GM11168 (cell line): Measurements from ENCODE around the gene CBLN4.

Source experiments
- in situ Hi-C: fragments of 300-500 bp; cut with MboI; formaldehyde crosslinking; loops from one replicate; pipeline ENCODE4 v1.12.0; 2022; ENCODE audit warnings: low sequenced_read_pairs; ENCODE audit not compliant: unreplicated experiment

CBLN4 gene

DNA sequence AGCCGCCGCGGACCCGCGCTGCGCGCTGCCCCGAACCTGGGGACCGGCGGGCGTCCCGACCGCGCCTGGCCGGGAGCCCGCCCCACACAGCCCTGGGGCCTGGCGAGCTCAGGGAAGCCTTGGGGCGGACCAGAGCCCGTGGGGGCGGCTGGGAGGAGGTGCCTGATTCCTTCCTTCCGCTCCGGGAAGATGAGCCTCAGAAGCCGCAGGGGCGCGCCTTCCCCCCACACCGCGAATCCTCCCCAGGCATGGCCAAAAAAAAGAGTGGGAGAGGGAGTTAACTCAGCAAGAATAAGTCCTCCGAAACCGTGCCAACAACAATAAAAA is at the start of gene CBLN4:
CBLN4 (minus strand) TSS at position 131 of the 327 bp plus-strand sequence. CDS start 1,348 bp downstream, outside the sequence.
- in situ Hi-C loops, result no loop called here

- in situ Hi-C loops, result no loop called here
Measured at GRCh38 chr20:56043227-56043626, 37.9 kb upstream of the CBLN4 start.

GRCh38 chr20:56032251-56032650 is 26.9 kb upstream of the CBLN4 start:
- in situ Hi-C loops, result no loop called here

- in situ Hi-C loops, result no loop called here
Measured at GRCh38 chr20:56018716-56019115, 13.4 kb upstream of the CBLN4 start.

DNA sequence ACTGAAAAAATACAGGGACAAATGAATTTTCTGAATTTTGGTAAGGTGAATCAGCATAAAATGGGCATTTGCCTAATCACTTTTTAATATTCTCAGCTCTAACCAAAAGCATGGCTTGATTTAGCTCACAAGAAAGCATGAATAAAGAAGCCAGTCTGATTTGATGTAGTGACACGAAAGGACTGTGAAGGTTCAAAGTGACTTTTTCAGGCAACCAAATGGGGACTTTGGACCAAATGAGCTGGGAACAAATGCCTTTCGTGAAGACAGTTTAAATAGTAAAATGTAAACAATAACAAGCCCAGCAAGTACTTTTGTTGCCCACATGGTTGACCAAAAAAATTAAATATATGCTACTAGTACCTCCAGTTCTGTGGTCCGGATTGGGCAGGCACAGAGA is 12.9 kb upstream of the CBLN4 start:
- in situ Hi-C loops, result no loop called here

DNA sequence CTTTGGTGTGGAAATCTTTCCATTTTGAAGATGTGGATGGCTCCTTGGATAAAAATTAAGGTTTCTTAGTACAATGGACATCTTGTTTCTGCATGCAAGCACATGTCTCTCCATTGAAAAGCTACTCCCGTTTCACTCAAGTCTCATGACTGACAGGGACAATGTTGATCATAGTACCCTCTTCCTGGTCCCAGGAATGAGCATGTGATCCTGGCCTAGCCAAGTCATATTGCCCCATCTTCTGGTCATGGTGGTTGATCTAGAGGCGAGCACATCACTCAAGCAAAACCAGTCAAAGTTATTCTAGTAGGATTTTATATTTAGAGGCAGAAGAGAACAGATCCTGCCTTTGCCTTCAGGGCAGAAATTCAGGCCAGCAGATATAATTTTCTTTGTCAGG is 12.2 kb upstream of the CBLN4 start:
- in situ Hi-C loops, result no loop called here

- in situ Hi-C loops, result no loop called here
Measured at GRCh38 chr20:56014998-56015397, 9.7 kb upstream of the CBLN4 start.

DNA sequence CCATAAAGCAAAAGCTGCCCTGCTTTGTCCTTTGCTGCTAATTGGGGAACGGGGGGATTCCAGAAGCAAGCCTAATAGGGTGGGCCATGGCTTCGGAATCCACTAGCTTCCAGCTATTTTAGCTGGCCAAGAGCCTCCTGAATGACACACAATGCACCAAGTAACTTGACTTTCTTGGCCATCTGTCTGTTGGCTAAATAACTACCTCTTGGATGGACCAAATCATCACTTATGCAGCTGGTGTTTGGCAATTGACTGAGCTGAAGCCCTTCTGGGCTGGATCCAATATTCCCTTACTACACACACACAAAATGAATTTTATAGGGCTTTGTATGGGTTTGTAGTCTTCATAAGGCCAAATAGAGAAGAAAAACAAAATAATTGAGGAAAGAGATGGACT is 8.8 kb upstream of the CBLN4 start:
- in situ Hi-C loops, result no loop called here

GRCh38 chr20:56004611-56005388 is 519 bp downstream of the CBLN4 start:
- in situ Hi-C loops, result no loop called here

DNA sequence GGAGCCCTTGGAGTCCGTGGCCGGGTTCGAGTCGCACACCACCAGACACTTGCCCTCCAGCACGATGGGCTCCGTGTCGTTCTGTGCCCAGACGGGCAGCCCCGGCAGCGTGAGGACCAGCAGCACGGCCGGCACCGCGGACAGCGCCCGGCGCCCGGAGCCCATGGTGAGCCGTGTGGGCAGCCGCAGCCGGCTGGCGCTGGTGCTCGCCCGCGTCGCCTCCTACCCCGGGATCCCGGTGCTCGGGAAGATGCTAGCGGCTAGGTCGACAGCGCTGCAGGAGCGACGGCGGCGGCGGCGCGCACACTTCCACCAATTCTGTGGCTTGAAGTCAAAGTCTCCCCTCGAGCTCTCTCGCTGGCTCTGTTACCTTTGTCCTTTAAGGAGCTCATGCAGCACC is 1.3 kb downstream of the CBLN4 start:
- in situ Hi-C loops, result no loop called here

GRCh38 chr20:56002908-56003800 is 2.2 kb downstream of the CBLN4 start:
- in situ Hi-C loops, result no loop called here

DNA sequence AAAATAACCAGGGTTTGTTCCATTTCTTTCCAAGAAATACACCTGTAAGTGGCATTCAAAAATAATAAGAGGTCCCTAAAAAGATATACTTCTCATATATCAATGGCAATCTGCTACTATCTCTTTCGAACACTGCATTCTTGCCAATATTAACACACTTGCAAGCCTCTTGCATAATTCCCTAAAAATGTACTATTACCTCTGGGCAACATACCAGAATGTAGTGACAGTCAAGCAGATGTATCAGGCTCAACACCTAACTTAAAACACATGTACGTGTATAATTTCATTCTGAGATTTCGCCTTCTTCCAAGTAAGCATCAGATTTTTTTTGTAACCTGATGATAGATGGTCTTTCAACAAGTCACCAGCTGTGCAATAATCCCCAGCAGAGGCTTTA is 3.4 kb downstream of the CBLN4 start:
- in situ Hi-C loops, result no loop called here

- in situ Hi-C loops, result no loop called here
Measured at GRCh38 chr20:56001106-56001785, 4.1 kb downstream of the CBLN4 start.

DNA sequence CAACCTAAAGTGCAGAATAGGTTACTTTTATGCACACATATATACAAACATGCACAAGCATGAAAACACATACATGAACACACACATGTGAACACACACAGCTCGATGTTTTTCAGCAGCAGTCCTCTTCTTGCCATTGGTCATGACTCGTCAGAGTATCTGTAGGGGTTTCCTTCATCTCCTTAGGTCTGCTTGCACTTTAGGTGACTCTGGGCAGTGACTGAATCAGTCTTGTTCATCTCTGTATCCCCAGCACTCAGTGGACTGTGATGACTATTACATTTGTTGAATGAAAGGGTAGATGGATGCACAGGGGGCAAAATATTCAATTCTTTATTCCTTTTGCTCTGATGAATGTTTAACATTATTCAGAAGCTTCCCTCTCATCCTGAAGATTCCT is 26.8 kb downstream of the CBLN4 start:
- in situ Hi-C loops, result no loop called here

- in situ Hi-C loops, result no loop called here
Measured at GRCh38 chr20:55977690-55978459, 27.4 kb downstream of the CBLN4 start.

DNA sequence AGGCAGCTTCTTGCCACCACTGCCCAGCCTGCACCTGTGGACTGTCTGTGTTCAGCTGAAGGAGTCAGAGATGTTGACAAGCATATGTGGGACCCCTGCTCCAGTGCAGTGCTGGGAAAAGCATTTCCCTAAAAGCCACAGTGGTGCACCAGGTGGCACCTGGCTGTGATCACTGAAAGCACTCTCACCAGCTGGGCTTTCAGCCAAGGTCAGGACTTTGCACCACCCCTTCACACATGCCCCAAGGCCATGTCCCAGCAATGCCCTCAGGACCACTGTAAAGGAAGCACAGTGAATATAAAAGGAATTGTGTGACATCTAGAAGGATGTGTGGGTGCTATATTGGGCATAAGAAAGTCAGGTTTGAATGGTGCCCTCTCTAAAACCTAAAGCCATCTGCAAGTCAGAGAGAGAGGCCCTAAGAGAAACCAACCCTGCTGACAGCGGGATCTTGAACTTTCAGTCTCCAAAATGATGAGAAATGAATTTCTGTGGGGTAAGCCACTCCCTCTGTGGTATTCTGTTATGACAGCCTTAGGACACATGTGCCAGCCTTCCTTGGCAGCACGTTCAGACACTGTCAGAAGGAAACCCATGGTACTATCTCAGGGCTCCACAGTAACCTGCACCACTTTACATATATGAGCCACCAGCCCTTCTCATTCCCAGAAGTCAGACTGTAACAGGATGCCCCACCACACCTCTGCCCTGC is 30.7 kb downstream of the CBLN4 start:
- in situ Hi-C loops, result no loop called here

- in situ Hi-C loops, result no loop called here
Measured at GRCh38 chr20:55964790-55965189, 40.5 kb downstream of the CBLN4 start.

DNA sequence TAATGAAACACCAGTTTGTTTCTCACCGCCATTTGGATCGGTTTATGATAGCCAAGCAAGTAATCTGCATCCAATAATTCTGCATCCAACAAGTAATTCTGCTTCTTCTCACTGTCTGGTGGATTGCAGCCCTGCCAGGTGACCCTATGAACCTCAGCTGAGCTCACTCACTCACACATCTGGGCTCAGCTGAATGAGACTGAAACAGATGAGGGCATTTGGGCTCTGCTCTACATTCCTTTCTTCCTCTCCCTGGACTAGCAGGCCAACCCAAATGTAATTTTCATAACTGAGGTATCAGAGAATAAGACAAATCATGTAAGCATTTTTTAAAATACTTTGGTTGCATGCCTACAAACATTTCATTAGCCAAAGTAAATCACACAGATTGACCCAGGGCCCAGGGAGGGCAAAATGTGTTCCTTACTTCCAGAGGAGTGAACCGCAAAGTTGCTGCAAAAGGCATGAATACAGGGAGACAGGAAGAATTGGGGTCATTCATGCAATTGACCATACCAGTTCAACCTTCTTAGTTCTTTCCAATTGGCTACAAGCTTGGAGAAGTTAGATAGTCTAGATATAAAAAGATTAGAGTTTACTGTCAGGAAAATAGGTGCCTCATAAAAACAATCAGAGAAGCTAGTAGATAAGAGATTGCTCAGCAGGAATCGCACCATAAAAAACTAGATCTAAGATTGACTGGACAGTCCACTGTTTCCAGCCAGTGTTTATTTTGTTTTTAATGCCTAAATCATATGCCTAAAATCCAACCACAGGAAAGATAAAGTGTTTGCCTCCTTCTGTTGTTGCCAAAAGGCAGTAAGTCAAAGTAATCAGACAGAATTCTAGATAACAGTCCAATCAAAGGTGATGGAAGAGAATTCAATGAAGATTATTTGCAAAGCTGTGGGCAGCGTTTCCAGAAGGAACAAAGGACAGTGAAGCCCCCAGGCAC is 43.7 kb downstream of the CBLN4 start:
- in situ Hi-C loops, result no loop called here

DNA sequence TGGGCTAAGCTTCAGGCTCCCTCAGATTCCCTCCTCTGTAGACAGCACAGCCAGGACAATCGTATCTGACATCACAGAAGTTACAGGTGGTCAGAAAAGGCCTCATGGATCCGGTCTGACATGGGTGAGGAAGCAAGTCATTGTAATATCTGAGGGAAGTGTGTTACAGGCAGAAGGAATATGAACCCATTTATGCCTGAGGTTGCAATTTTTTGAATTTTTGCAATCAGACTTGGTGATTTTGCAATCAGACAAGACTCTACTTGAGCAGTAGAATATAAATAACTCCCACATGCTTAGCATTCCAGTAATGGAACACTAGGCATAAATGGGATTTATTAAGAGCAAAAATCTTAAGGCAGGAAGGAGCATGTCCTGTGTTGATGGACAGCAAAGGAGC is 52.1 kb downstream of the CBLN4 start:
- in situ Hi-C loops, result no loop called here
